ENCODE results near the gene SV2C. TPM values are rescaled to one million over a fixed set of nuclear protein-coding genes. Genes with fewer than 3 reads are reported as not detected.

SV2C gene
- total RNA-seq, 2 donors from 2014 or later: 0.04 to 0.15 TPM

GRCh38 chr5:76376148-76376865, 293.1 kb downstream of the SV2C start:
- Histone ChIP-seq H3K27me3 (no peaks in the 10 kb centered on the region), H3K36me3 (no peaks in the 10 kb centered on the region), H3K27ac (no peak overlapping the region), H3K4me3 (no peak overlapping the region), H3K4me1 (peaks cover 0 to 7% of the 10 kb centered on the region in 2 donors), H3K9me3 (no peaks in the 10 kb centered on the region)
- no peak for TF ChIP-seq CTCF (IDR thresholded peaks at IDR 0.05)
- no peak for DNase-seq (ENCODE audit: low spot score)

- no peaks in the 10 kb centered on the region for H3K27me3 ChIP-seq
Measured at GRCh38 chr5:76376866-76377230, 293.7 kb downstream of the SV2C start.

GRCh38 chr5:76378355-76378754, 295.2 kb downstream of the SV2C start:
- H3K27ac ChIP-seq: no peak overlapping the region
- no peak for TF ChIP-seq CTCF (IDR thresholded peaks at IDR 0.05)
- no peak overlapping the region for H3K4me3 ChIP-seq
- H3K36me3 ChIP-seq: no peaks in the 10 kb centered on the region
- no peaks in the 10 kb centered on the region for H3K4me1 ChIP-seq
- no peaks in the 10 kb centered on the region for H3K9me3 ChIP-seq
- DNase-seq (ENCODE audit: low spot score): no peak
- no peaks in the 10 kb centered on the region for H3K27me3 ChIP-seq

More at GRCh38 chr5:76376866-76377230, 293.7 kb downstream of the SV2C start:
- H3K27ac ChIP-seq: no peak overlapping the region
- H3K4me3 ChIP-seq: no peak overlapping the region
- no peak for DNase-seq (ENCODE audit: low spot score)
- no peaks in the 10 kb centered on the region for H3K36me3 ChIP-seq
- no peak for TF ChIP-seq CTCF (IDR thresholded peaks at IDR 0.05)
- H3K4me1 ChIP-seq: peaks cover 0 to 7% of the 10 kb centered on the region in 2 donors
- no peaks in the 10 kb centered on the region for H3K9me3 ChIP-seq

DNA sequence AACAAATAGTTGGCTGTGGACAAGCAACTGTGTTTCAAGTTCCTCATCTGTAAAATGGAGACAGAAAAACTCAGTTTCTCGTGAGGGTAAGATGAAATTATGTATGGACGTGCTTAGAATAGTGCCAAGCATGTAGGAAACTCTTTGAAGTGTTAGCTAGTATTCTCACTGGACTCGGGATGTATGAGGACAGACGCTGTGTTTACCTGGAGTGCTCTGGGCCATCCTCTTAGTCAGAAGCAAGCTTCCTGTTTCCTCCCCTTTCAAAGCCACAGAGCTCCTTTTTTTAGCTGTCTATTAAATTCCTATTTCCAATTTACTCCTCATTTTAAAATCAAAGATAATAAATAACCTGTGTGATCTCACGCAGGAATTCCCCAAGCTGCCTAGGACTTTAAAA, 296.1 kb downstream of the SV2C start:
- no peak for TF ChIP-seq CTCF (IDR thresholded peaks at IDR 0.05)
- Histone ChIP-seq H3K9me3 (no peaks in the 10 kb centered on the region), H3K27ac (no peak overlapping the region), H3K36me3 (no peaks in the 10 kb centered on the region), H3K27me3 (no peaks in the 10 kb centered on the region), H3K4me1 (no peaks in the 10 kb centered on the region), H3K4me3 (no peak overlapping the region)
- no peak for DNase-seq (ENCODE audit: low spot score)

DNA sequence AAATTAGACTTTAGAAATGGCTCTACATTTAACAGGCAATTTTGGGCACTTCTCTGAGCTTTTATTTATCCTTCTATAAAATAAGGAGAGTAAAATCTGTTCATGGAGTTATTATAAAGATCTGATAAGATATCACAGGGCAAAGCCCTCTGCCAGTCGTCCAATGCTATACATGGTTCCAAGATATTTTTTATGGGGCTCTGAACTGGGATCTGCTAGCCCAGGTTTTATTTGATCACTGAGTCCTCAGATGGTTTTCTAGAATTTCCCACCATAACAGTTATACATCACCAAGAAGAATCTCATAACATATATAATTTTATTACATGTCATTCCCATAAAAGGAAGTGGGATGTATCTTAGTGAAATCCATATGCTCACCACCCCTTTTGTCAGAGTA, 296.7 kb downstream of the SV2C start:
- H3K4me1 ChIP-seq: no peaks in the 10 kb centered on the region
- TF ChIP-seq CTCF (IDR thresholded peaks at IDR 0.05): no peak
- H3K27me3 ChIP-seq: no peaks in the 10 kb centered on the region

More for the DNA sequence above, 296.7 kb downstream of the SV2C start:
- Histone ChIP-seq H3K4me3 (no peak overlapping the region), H3K36me3 (no peaks in the 10 kb centered on the region), H3K9me3 (no peaks in the 10 kb centered on the region), H3K27ac (no peak overlapping the region)
- no peak for DNase-seq (ENCODE audit: low spot score)
